HG03469 (cell line): ENCODE measurements around the gene EFCAB9.
A peak's percentile ranks its signal among the peaks of the same experiment; 100 is the strongest.
"Not testable (repeated sequence)": the region's sequence is repeated elsewhere in the genome, so short reads cannot be mapped to it uniquely, and the experiment has no call there.

ENCODE experiments used
- ATAC-seq: cut with Tn5 transposase; IDR thresholded peaks from one replicate; pipeline ENCODE4 v1.9.1; 2021; ENCODE audit warnings: mild to moderate bottlenecking, moderate library complexity, moderate number of reproducible peaks; ENCODE audit not compliant: unreplicated experiment

Gene EFCAB9

GRCh38 chr5:172188033-172188892 is 5.7 kb upstream of the EFCAB9 start, which contains the start of gene STK10:
TSS of gene STK10 (minus strand) at chr5:172188224. CDS start at chr5:172188042, 182 bp downstream.
- ATAC-seq: peak; percentile 58

- no peak for ATAC-seq
These were observed 4.9 kb upstream of the EFCAB9 start for GRCh38 chr5:172188893-172189692.

- ATAC-seq: no peak
These were observed 4.2 kb upstream of the EFCAB9 start for GRCh38 chr5:172189693-172190296.

- ATAC-seq: no peak
These were observed 1.2 kb downstream of the EFCAB9 start for GRCh38 chr5:172194985-172195774.

- ATAC-seq: not testable (repeated sequence)
These were observed 3.8 kb downstream of the EFCAB9 start for GRCh38 chr5:172197775-172198174.

GRCh38 chr5:172199446-172199845 is 5.5 kb downstream of the EFCAB9 start:
- ATAC-seq: no peak

GRCh38 chr5:172200476-172200875 is 6.5 kb downstream of the EFCAB9 start:
- no peak for ATAC-seq

GRCh38 chr5:172205984-172206383 is 12.0 kb downstream of the EFCAB9 start:
- not testable (repeated sequence) for ATAC-seq

GRCh38 chr5:172207511-172207910 is 13.5 kb downstream of the EFCAB9 start:
- ATAC-seq: no peak

GRCh38 chr5:172209714-172210113 is 15.7 kb downstream of the EFCAB9 start:
- no peak for ATAC-seq

- ATAC-seq: no peak
These were observed 17.7 kb downstream of the EFCAB9 start for GRCh38 chr5:172211676-172212075.

GRCh38 chr5:172213126-172213525 is 19.2 kb downstream of the EFCAB9 start:
- ATAC-seq: no peak

- no peak for ATAC-seq
These were observed 22.4 kb downstream of the EFCAB9 start for GRCh38 chr5:172216345-172216744.

- no peak for ATAC-seq
These were observed 25.3 kb downstream of the EFCAB9 start for GRCh38 chr5:172219296-172219695.

- ATAC-seq: peak; percentile 80
These were observed 30.2 kb downstream of the EFCAB9 start for GRCh38 chr5:172223901-172224873.

- ATAC-seq: no peak
These were observed 31.0 kb downstream of the EFCAB9 start for GRCh38 chr5:172224996-172225395.

GRCh38 chr5:172229904-172230303 is 35.9 kb downstream of the EFCAB9 start:
- ATAC-seq: no peak

GRCh38 chr5:172234031-172234430 is 40.1 kb downstream of the EFCAB9 start:
- ATAC-seq: no peak

- no peak for ATAC-seq
These were observed 41.3 kb downstream of the EFCAB9 start for GRCh38 chr5:172235132-172235780.
